GM20000 (cell line): Measurements from ENCODE around the gene CABYR.

Experiments
- DNase-seq: peaks from one replicate; pipeline ENCODE4 v3.0.0; 2012; ENCODE audit warnings: low spot score
- CTCF ChIP-seq: IDR thresholded peaks from 2 replicates; pipeline ENCODE4 v1.5.1; 2012; ENCODE audit warnings: mild to moderate bottlenecking, control low read depth; ENCODE audit errors: extremely low read depth, missing control alignments

CABYR gene

GRCh38 chr18:24103320-24104021, 35.4 kb upstream of the CABYR start:
- TF ChIP-seq CTCF, result no peak
- no peak for DNase-seq

- TF ChIP-seq CTCF, result no peak
- no peak for DNase-seq
These were observed 34.4 kb upstream of the CABYR start for GRCh38 chr18:24104486-24104885.

GRCh38 chr18:24108641-24109040, 30.2 kb upstream of the CABYR start:
- TF ChIP-seq CTCF, result no peak
- no peak for DNase-seq

- no peak for TF ChIP-seq CTCF
- DNase-seq, result no peak
These were observed 26.9 kb upstream of the CABYR start for GRCh38 chr18:24111936-24112335.

- no peak for TF ChIP-seq CTCF
- no peak for DNase-seq
These were observed 26.4 kb upstream of the CABYR start for GRCh38 chr18:24112464-24112863.

GRCh38 chr18:24112874-24113615, 25.8 kb upstream of the CABYR start:
- no peak for TF ChIP-seq CTCF
- DNase-seq, result no peak

DNA sequence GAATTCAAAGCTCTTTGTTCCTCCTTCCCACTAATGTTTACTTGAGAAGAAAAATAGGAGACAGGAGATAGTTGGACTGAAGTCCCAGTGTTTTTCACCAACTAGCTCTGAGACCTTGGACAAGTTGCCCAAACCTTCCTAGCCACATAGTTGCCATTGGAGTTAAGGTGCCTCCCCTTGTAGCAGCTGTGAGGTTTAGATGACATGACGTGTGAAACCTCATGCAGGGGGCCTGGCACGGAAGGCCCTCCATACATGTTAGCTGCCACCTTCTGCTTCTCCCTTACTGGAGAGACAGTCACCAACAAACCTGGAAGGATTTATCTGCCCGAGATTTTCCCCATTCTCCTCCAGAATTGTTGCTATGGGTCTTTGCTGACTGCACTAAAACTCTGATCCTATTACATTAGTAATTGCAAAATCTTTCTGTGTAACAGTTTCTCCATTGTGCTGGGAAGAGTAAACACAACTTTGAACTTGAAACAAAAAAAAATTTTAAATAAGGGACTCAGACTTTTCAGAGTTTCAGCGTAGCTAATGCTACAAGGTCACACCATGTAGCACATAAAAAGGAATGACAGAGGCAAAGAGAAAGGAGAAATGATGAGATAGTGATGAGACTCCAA, 23.8 kb upstream of the CABYR start:
- DNase-seq, result no peak
- TF ChIP-seq CTCF, result no peak
